Ecto neural progenitor cell (in vitro differentiated cells): ENCODE measurements around the gene CSPG4.
A peak's percentile ranks its signal among the peaks of the same experiment; 100 is the strongest.
"Not testable (repeated sequence)": the region's sequence is repeated elsewhere in the genome, so short reads cannot be mapped to it uniquely, and the experiment has no call there.

Experiments
- DNase-seq: peaks from one replicate; pipeline ENCODE4 v3.0.0-alpha.2; 2018; ENCODE audit warnings: low spot score

Gene CSPG4

DNA sequence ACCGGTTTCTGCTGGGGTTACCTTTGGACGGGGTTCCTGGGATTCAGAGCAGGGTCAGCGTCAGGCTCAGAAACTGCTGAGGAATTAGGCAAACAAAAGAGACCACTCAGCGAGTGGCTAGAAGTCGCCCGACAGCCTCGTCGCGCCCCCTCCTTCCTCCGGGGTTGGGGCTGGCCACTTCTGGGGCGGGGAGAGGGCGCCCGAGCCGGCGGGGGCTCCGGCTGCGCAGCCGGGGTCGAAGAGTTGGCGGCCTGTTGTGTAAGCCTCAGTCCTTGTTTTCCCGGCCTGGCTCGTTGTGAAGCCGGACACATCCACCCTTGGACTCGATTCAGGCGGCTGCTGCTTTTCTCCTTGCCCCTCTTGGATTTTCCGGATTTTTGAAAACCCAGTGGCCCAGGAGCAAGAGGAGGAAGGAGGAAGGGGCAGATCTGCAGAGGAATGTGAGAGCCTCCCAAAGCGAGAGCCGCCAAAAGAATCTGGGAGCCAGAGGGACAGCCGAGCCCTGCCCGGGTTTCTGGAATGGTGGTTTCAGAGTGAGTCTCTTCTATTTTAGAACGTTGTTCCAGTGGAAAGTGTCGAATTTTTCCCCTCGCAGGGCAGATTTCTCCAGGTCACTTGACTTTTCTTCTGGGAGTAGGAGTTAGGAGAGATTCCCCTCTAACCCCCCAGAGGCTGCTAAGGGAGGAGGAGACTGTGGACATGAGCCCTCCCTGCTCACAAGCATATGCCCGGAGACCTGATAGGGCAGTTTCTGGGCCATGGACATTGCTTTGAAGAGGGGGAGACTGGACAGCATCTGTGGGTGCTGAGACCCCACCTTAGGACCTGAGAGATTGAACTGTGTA, 64.3 kb downstream of the CSPG4 start:
- no peak for DNase-seq

DNA sequence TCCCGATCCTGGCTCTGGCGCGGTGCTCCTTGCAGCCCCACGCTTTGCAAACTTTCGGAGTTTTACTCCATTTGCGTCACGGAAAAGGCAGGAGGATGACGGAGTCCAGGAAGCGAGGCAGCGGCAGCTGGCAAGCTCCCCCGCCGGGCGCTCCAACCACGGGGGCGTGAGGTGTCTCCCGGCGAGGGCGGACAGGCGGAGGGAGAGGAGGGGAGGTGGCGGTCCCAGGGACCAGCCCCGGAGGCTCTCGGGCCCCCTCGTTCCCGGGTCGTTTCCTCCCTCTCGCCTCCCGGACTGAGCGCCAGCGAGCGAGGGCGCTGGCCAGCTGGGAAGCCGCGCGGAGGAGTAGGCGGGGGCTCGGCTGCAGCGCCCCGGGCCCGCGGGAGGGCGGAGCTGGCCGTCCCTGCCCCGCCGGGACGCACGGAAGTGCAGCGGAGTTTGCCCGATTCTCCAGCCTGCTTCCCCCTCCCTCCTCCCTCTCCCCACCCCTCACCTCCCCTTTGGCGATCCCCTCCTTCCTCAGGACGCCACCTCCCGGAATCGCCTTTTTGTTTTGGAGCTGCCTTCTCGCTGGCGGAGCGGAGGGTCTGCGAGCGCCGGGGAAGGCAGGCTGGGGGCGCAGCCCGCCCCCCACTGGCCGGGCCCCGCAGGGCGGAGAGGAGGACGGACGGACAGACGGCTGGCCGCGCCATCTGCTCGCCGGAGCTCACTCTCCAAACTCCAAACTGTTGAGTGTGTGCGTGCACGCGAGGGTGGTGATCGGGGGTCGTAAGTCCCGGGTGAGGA, 65.1 kb downstream of the CSPG4 start, which contains the start of gene SNX33:
SNX33 (plus strand) TSS at position 543 of the 786 bp plus-strand sequence. CDS start 1,191 bp downstream, outside the sequence.
- DNase-seq, result peak; percentile 88

DNA sequence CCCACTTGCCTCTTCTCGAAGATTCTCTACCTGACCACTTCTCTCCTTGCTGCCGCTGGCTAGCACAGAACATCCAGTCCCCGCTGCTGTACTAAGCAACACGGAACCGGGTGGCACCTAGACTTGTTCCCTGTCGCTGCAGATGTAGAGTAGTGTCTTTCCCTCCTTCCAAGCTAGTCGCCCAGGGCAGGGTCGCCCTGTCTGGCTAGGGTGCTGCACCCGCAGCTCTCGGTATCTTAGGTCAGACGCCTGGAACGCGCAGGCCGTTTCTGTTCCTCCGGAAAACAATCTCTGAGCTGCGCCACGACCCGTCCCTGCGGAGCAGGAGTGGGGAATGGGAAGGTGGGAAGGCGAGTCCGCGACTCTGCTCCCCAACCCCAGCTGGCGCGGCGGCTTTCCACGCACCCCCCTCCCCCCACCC, 65.7 kb downstream of the CSPG4 start:
- DNase-seq, result peak; percentile 58

DNA sequence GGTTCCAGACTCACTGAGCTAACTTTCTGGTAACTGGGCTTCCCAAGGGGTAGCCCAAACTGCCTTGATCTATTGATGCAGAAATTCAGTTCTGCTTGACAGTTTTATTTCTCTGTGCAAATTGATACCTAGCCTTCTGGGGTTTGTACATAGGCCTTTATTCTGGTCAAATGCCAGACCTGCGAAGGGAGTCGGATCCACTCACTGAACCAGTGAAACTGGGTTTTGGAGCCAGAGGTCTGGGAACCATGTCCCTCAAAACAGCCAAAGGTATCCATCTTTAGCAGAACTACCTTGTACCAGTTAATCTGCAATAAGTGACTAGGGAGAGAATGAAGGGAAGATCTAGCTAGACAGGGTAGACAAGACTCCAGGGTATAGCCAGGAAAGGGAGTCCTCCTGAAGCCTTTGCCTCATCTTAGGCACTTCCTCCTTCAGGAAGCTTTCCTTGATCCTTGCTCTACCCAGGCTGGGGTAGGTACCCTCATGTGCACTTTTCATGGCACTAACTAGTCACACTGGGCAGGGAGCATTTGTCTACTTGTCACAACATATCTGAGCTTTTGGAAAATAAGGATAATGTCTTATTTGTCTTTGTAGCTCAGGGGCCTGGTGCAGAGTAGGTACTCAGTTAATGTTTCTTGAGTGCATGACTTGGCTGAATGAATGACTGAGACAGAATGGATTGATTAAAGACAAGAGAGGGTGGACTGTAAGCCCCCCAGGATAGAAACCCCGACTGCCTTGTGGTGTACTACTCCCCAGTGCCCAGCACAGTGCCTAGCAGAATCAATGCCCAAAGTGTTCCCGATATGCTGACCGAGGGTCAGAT, 66.3 kb downstream of the CSPG4 start:
- DNase-seq, result no peak

DNA sequence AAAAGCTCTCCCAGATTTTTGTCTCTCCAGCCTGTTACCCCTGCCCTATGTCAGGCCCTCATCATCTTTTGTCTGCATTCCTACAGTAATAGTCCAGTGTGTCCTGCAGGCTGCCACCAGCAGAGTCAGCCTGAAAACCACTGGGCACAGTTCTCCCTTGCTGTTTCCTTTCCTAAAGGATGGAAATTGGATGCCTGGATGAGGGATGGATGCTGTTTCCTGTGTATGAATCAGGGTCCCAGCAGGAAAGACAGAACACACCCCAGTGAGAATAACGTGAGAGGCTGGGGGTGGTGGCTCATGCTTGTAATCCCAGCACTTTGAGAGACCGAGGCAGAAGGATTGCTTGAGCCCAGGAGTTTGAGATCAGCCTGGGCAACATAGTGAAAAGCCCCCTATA, 68.3 kb downstream of the CSPG4 start:
- DNase-seq, result no peak

DNA sequence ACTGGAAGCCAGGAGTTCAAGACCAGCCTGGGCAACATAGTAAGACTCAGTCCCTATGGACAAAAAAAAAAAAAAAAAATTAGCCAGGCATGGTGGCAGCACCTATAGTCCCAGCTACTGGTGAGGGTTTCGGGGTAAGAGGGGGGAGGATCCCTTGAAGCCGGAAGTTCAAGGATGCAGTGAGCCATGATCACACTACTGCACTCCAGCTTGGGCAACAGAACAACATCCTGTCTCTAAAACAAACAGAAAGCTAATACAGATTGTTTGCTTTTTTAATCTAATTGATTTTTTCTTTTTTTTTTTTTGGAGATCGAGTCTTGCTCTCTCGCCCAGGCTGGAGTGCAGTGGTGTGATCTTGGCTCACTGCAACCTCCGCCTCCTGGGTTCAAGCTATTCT, 71.0 kb downstream of the CSPG4 start:
- no peak for DNase-seq

DNA sequence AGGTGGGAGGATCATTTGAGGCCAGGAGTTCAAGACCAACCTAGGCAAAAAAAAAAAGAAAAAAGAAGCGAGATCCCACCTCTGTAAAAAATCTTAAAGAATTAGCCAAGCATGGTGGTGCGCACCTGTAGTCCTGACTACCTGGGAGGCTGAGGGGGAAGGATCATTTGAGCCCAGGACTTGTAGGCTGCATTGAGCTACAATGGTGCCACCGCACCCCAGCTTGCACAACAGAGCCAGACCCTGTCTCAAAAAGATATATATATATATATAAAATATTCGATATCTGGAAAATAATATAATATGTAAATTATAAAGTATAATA, 71.5 kb downstream of the CSPG4 start:
- DNase-seq, result no peak

DNA sequence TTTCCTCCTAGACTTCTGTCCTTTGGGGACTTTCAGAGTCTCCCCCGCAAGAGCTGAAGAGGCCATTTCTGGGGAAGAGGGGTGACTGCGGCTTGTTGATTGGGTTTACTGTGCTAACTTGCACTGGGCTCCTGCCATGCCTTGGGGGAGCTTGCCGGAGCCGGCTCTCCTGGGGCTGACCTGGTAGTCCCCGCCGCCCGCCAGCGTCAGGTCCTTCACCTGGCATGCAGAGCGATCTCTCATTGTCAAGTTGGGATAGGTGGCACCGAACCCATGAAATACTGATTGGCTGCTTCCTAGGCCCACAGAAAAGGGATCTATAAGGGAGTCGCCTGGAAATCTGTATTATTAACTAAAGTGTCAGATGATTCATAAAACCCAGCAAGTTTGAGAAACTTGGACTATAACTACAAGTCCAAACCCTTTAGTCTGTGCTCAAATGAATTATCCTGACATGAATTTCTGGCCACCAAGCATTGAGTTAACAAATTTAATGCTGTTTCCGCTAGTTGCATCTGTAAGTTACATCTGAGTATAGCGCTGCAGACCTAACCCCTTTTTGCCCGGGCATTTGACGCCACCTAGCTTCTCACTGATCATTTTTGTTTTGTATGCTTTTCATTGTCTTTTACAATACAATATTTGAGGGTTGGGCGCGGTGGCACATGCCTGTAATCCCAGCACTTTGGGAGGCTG, 72.0 kb downstream of the CSPG4 start:
- no peak for DNase-seq

DNA sequence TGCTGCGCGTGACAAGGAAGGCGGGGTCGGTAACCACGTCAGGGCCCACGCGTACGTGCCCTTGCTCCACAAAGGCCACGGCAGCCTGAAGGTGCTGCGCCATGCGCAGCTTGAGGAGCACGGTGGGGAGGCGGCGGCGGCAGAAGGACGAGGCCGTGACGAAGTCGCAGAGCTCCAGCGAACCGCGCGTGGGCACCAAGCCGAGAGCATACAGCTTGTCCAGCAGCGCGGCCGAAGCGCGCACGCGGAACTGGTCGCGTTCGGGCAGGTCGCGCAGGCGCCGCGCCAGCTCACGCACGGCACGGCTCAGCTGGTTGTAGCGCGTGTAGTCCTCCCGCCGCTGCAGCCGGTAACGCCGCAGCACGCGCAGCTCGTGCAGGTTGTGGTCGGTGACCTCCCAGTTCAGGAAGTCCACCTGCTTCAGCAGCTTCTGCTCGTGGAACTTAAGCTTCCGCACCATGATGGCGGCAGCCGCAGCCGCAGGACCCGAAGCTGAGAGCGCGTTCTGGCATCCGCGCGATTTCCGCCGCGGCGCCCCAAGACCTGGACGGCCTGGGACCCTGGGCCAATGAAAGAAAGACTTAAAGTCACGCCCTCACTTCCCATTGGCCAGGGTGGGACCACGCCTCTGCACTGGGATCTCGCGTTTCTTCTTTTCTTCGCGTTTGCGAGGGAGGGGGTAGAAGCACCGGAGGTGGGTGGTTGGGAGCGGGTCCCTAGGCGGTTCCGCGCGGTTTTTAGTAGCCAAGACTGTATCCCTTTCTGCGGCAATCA, 72.8 kb downstream of the CSPG4 start, which contains the start of gene IMP3:
IMP3 (minus strand) TSS at position 516 of the 774 bp plus-strand sequence; CDS start at position 460, 56 bp downstream.
- peak; percentile 95 for DNase-seq

DNA sequence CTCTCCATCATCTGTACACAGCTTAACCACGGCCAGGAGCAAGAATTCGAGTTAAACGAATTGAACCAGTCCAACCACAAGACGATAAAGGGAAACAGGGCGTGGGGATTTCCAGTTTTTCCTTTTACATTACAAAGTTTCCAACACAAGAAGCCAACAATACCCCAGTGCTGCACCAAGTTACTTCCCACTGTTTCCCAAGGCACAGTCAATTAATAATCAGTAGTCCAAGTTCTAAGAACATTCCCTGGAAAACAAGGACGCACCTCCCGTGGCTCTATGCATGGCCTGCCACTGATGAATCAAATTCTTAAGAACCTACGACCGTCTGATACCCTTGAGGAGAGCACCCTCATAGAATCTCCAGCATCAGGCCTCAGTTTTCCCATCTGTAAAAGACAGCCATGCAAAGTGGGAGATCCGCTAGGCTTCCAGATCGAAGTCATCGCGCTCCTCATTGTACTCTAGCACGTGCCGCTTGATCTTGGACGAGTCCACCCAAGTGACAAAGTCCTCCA, 73.4 kb downstream of the CSPG4 start:
- no peak for DNase-seq

DNA sequence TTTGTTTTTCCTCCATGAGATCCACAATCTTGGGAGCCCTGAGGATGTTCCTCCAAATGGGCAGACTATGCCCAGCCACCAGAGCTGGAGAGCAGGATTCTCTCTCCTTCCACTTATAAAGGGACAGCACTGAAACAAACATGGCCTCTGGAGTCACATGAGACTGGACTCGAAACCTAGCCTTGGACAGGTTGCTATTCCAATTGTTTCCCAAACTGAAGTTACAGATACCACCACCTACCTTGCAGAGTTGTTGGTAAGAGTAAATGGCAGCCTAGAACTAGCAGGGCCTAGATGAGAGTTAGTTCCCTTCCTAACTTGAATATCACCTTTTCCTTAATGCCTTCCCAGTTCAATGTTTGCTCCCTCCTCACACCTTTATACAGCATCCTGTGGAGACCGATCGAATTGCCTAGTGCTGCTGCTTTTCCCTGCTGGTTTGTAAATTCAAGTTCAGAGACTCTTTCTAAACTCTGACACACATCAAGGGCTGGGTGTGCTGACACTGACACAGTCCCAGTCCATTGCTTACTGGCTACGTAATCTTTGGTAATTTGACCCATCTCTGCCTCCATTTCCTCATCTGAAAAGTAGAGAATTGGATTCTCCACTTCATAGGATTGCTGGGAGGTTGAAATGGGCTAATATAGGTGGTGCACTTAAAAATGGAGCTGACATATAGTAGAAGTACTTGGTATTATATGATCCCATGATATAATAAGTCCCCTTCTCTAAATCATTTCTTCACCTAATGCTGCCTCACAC, 75.2 kb downstream of the CSPG4 start:
- no peak for DNase-seq

DNA sequence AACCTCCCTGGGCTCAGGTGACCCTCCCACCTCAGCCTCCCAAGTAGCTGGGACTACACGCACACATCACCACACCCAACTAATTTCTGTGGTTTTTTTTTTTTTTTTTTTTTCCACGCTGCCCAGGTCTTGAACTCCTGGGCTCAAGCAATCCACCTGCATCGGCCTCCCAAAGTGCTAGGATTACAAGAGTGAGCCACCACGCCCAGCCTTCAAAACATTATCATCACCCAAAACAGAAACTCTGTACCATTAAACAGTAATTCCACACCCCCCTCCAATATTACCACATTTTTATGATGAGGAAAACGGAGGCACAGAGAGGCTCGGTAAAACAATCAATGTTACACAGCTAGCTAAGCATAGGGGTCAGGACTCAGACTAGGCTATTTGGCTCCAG, 76.6 kb downstream of the CSPG4 start:
- no peak for DNase-seq

DNA sequence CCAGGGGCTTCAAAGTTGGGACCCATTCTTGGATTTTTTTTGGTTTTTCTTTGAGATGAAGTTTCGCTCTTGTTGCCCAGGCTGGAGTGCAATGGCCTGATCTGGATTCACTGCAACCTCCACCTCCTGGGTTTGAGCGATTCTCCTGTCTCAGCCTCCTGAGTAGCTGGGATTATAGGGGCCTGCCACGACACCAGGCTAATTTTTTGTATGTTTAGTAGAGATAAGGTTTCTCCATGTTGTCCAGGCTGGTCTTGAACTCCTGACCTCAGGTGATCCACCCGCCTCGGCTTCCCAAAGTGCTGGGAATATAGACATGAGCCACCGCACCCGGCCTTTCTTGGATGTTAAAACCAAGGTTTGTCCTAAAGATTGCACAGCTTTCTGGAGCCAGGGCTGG, 78.7 kb downstream of the CSPG4 start:
- not testable (repeated sequence) for DNase-seq

DNA sequence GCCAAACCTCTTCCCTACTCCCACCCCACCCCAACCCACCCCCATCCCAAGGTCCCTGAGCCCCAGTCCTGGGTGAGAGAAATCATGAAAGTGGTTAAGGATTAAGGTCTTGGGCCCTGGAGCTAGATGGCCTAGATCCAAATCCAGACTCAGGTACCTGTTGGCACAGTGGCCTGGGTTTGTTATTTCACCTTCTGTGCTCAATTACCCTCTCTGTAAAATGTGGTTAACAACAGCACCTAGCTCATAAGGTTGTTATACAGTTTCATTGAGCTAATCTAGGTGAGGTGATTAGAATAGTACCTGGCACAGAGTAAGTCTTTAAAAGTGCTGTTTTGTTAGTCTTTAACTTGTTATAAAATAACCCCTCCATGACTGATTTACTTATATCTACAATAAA, 80.7 kb downstream of the CSPG4 start:
- DNase-seq, result no peak

DNA sequence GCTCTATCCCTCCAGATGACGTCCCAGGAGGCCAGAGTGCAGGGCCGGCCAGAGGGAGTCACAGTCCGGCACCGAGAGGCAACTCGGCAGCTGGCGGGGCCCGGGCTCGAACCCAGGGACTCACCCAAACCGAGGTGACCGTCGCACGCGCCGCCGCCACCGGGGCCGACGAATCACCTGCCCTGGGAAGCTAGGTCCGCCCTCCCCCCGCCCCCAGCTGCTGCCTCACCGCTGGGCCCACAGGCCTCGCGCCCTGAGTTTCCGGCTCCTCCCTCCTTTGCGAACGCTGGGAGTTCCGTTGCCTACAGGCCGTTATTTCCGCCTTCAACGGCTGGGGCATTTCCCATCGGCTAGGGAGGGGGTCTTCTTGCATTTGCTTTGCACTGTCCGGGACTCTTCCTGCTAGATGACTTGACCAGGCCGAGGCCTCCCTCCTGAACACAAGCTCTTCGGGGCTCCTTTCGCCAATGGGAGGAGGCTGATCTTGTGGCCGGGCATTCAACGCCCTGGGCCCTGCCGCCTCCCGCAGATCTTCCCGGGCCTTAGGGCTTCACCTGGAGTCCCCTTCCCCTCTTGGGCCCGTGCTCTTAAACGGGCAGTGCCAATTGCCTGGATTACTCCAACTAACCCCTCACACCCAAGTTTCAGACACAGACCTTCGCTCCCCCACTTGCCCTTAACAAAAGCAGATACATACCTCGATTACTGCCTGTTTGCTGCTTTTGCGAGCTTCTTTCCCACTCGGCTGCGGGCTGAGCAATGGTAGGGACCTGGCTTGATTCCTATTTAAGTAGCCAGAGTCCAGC, 86.9 kb downstream of the CSPG4 start, which contains the start of gene SNUPN:
SNUPN (minus strand) TSS at position 184 of the 806 bp plus-strand sequence. CDS start 4,674 bp downstream, outside the sequence.
- peak; percentile 98 for DNase-seq
